Measurements from ENCODE around the gene LRP2. TPM values are rescaled to one million over a fixed set of nuclear protein-coding genes. Genes with fewer than 3 reads are reported as not detected.

The LRP2 gene
- total and polyA plus RNA-seq, 2 of the 8 experiments (the other 6 are each of a cell fraction or from before 2014, with no cell fraction given) = 2.0 to 2.9 TPM

DNA sequence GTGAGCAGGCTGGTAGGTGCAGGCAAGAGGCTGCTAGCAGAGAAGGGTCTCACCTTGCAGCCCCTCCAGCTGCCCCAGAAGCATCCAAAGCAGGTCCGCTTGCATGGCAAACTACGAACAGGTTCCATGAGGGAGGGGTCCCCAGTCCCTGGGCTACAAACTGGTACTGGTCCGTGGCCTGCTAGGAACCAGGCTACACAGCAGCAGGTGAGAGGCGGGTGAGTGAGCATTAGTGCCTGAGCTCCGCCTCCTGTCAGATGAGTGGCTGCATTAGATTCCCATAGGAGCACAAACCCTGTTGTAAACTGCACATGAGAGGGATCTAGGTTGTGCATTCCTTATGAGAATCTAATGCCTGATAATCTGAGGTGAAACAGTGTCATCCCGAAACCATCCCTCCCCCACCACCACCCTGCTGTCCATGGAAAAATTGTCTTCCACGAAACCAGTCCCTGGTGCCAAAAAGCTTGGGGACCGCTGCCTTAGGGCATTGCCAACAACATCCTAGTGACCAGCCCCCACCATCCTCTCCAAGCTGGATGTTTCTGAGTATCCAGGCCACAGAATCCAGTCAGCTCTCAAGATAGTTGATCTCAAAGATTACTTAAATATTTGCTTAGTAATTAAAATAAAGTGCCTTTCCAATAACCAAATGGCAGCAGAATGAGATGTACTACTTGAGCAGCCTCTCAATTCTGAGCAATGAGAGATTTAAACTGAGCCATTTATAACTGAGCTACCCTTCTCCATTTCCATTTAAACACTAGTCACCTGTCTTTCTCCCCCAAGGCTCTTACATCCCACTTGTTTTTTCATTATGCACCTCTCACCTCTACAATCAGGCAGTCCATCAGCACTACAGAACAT, 32.4 kb downstream of the LRP2 start:
- Histone ChIP-seq H3K9me3 (ENCODE audit: insufficient read depth in 2 of 2, low read depth in 1 of 2, low read length in 1 of 2) (peaks cover 0 to 3% of the 10 kb centered on the region in 2 experiments; a peak in 1 of 4 replicates), H4K20me1 (replicated peaks in 1 of 2; ENCODE audit: control insufficient read depth in 1 of 2, insufficient read depth in 2 of 2, low read length in 2 of 2) (no peaks in the 10 kb centered on the region), H2AFZ (ENCODE audit: low read length) (no peak overlapping the region), H4K5ac (ENCODE audit: insufficient read length, low read depth, low read length) (no peak overlapping the region), H4K8ac (ENCODE audit: extremely low read depth, insufficient read depth, low read length) (no peak overlapping the region), H3K27me3 (replicated peaks in 1 of 4; ENCODE audit: control insufficient read depth in 3 of 4, extremely low read depth in 1 of 4, insufficient read depth in 3 of 4, low read length in 3 of 4) (no peaks in the 10 kb centered on the region), H3K4me2 (ENCODE audit: insufficient read depth in 1 of 2, low read depth in 2 of 2, low read length in 2 of 2) (no peak overlapping the region), H3K36me3 (ENCODE audit: control insufficient read depth in 2 of 4, insufficient read depth in 4 of 4, low read length in 3 of 4) (no peaks in the 10 kb centered on the region), H3K27ac (ENCODE audit: low read depth, low read length) (no peak overlapping the region), H2BK5ac (ENCODE audit: low read depth, low read length) (no peak overlapping the region), H3K9ac (replicated peaks in 1 of 4; ENCODE audit: extremely low read depth in 1 of 4, low read depth in 3 of 4, low read length in 3 of 4) (no peak overlapping the region), H4K91ac (replicated peaks; ENCODE audit: insufficient read length, low read length) (no peak overlapping the region), H3K23ac (ENCODE audit: insufficient read length) (no peak overlapping the region), H2BK12ac (ENCODE audit: low read depth, low read length) (no peak overlapping the region), H2AK5ac (ENCODE audit: low read depth, low read length) (no peak overlapping the region), H3K23me2 (ENCODE audit: low read depth, low read length) (no peaks in the 10 kb centered on the region), H3K4ac (replicated peaks; ENCODE audit: insufficient read length, low read depth, low read length) (no peak overlapping the region), H3K14ac (ENCODE audit: insufficient read length) (no peak overlapping the region), H3K4me1 (replicated peaks in 1 of 4; ENCODE audit: control insufficient read depth in 3 of 4, insufficient read depth in 4 of 4, low read length in 3 of 4) (no peaks in the 10 kb centered on the region), H3K79me1 (ENCODE audit: low read depth, low read length) (no peaks in the 10 kb centered on the region), H3K18ac (ENCODE audit: extremely low read depth, low read length) (no peak overlapping the region), H2BK15ac (ENCODE audit: low read length) (no peak overlapping the region), H3K4me3 (ENCODE audit: extremely low read depth in 1 of 4, insufficient read depth in 2 of 4, low read depth in 3 of 4, low read length in 4 of 4) (no peak overlapping the region), H3K79me2 (ENCODE audit: control insufficient read depth in 1 of 2, insufficient read depth in 2 of 2, low read length in 2 of 2) (no peaks in the 10 kb centered on the region), H3K56ac (replicated peaks; ENCODE audit: insufficient read length, low read depth, low read length) (no peak overlapping the region), H2BK20ac (ENCODE audit: low read length) (no peak overlapping the region), H2BK120ac (replicated peaks; ENCODE audit: low read depth, low read length) (no peak overlapping the region)
- WGBS, 2 experiments (ENCODE audit: extremely low coverage in 1 of 2, insufficient coverage in 1 of 2, insufficient read length in 1 of 2, insufficient replicate concordance in 2 of 2, low coverage in 1 of 2, low lambda C conversion rate in 2 of 2, missing lambda C conversion rate in 1 of 2) = 87% methylated on average over 7 of the region's 8 CpGs; no CpG with 5 or more reads in 1 of the 2 experiments
- POLR2A ChIA-PET (ENCODE audit: partially characterized antibody) = interaction anchor here (0.6 kb wide), 1 partner anchor 249 kb away, joined by 4 read pairs; no protein-coding TSS in a partner anchor
- DNase-seq (ENCODE audit: low read depth in 1 of 2, low spot score in 2 of 2) (no peak), FAIRE-seq (no peak)
- CTCF ChIA-PET (ENCODE audit: partially characterized antibody) = interaction anchor here (1.1 to 1.4 kb wide), 2 partner anchors 9 to 12 kb away, joined by 3 read pairs; no protein-coding TSS in a partner anchor
- no peak for TF ChIP-seq RXRA (IDR thresholded peaks at IDR 0.05; ENCODE audit: insufficient read depth, low read depth, low read length)
- TF ChIP-seq EGR1 (IDR thresholded peaks at IDR 0.05; ENCODE audit: borderline replicate concordance, low read depth, low read length) = no peak
- TF ChIP-seq TBP (IDR thresholded peaks at IDR 0.05; ENCODE audit: low read depth, low read length) = no peak
- TF ChIP-seq CREB1 (IDR thresholded peaks at IDR 0.05) = no peak
- TF ChIP-seq ZNF274 (IDR thresholded peaks at IDR 0.05; ENCODE audit: borderline replicate concordance, extremely low read depth, low read length) = no peak

Measured in H1 (cell line).